Measurements from ENCODE around the gene ZMYND10.

GRCh38 chr3:50295553-50296431 is 49.7 kb downstream of the ZMYND10 start:
- TF ChIP-seq, protein P1, sequence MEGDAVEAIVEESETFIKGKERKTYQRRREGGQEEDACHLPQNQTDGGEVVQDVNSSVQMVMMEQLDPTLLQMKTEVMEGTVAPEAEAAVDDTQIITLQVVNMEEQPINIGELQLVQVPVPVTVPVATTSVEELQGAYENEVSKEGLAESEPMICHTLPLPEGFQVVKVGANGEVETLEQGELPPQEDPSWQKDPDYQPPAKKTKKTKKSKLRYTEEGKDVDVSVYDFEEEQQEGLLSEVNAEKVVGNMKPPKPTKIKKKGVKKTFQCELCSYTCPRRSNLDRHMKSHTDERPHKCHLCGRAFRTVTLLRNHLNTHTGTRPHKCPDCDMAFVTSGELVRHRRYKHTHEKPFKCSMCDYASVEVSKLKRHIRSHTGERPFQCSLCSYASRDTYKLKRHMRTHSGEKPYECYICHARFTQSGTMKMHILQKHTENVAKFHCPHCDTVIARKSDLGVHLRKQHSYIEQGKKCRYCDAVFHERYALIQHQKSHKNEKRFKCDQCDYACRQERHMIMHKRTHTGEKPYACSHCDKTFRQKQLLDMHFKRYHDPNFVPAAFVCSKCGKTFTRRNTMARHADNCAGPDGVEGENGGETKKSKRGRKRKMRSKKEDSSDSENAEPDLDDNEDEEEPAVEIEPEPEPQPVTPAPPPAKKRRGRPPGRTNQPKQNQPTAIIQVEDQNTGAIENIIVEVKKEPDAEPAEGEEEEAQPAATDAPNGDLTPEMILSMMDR (IDR thresholded peaks at IDR 0.05) = no peak
- TF ChIP-seq EP300 (IDR thresholded peaks at IDR 0.05) = no peak

Measured in upper lobe of left lung (tissue), 4 donors.